Panc1 (cell line): ENCODE data around the gene ZDHHC8.

Experiments
- CTCF ChIP-seq: fragments of 450-650 bp; IDR thresholded peaks from 2 replicates; pipeline ENCODE4 v1.5.1; 2017; ENCODE audit warnings: mild to moderate bottlenecking
- REST ChIP-seq, 2 experiments: IDR thresholded peaks; 2 replicates each; pipeline ENCODE4 v1.6.1; 2011 to 2012; ENCODE audit warnings: low read depth in 2 of 2, control low read depth in 1 of 2, low read length in 1 of 2, mild to moderate bottlenecking in 1 of 2, moderate library complexity in 1 of 2; ENCODE audit not compliant: insufficient read depth in 1 of 2
- SIN3A ChIP-seq: IDR thresholded peaks from 2 replicates; pipeline ENCODE4 v1.6.1; 2012; ENCODE audit warnings: low read depth, mild to moderate bottlenecking, low read length, moderate library complexity, borderline replicate concordance; ENCODE audit not compliant: insufficient read depth
- TCF7L2 ChIP-seq: IDR thresholded peaks from 2 replicates; pipeline ENCODE4 v1.6.1; 2011; ENCODE audit warnings: mild to moderate bottlenecking, low read depth, low read length, inconsistent platforms

- TF ChIP-seq REST (IDR thresholded peaks at IDR 0.05; ENCODE audit: insufficient read depth in 1 of 2, low read depth in 2 of 2, low read length in 1 of 2) (no peak), CTCF (no peak), TCF7L2 (no peak), SIN3A (no peak)
Measured at GRCh38 chr22:20130731-20131596, 640 bp upstream of the ZDHHC8 start.
